ENCODE results near the gene PHAF1. TPM values are rescaled to one million over a fixed set of nuclear protein-coding genes. Genes with fewer than 3 reads are reported as not detected.

The PHAF1 gene
- total and polyA plus RNA-seq, 2 donors (not counting 1 experiment from before 2014, with no cell fraction given) = 18.3 to 21.5 TPM

DNA sequence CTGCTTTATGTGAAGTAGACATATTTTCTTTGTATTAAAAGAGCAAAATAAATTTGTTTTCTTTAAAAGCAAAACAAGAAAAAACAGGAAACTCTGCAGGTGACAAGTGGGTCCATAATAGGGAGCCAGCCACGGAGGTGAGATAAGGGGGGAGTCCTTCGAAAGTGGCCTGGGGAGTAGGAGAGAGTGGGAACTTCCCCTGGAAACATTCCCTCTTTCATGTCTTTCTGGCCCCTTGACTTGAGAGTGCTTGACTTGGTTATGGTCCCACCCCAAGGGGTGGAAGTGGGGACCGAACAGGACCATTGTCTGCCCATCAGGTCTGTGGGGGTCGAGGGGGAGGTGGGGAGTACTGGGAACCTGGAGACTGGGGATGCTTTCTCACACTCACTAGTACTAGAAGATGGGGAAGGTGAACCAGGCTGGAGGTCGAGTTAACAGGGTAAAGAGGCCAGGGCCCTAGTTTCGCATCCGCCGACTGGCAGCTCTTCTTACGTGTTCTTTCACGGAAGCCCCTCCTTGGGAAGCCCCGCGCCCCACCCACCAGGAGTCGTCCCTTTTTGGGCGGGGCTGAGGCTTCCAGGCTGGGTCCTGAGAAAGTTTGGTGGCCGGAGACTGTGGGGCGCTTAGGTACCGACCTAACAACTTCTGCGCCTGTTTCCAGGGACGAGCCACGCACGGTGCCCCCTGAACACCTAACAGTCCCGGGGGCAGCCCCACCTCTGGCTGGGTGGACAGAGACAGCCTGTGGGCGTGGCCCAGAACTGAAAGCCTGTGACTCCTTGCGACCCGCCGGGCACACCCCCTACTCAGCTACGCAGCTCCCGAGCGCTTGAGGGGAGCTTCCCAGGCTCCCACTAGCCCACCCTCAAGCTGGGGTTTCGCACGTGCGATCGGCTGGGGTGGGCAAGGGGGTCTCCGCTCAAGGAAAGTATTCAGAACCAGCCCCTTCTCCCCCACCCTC, 49.2 kb downstream of the PHAF1 start:
- H4K20me1 ChIP-seq (ENCODE audit: control insufficient read depth, extremely low read depth, insufficient read depth, low read length) = no peaks in the 10 kb centered on the region
- peak overlapping the region; percentile 74 for H3K9ac ChIP-seq (ENCODE audit: insufficient read depth, low read length)
- peaks cover 3% of the 10 kb centered on the region for H3K36me3 ChIP-seq (ENCODE audit: control insufficient read depth, insufficient read depth, low read length)
- no peak for TF ChIP-seq EZH2 (IDR thresholded peaks at IDR 0.05; ENCODE audit: low read length, missing control alignments)
- TF ChIP-seq, protein P1, sequence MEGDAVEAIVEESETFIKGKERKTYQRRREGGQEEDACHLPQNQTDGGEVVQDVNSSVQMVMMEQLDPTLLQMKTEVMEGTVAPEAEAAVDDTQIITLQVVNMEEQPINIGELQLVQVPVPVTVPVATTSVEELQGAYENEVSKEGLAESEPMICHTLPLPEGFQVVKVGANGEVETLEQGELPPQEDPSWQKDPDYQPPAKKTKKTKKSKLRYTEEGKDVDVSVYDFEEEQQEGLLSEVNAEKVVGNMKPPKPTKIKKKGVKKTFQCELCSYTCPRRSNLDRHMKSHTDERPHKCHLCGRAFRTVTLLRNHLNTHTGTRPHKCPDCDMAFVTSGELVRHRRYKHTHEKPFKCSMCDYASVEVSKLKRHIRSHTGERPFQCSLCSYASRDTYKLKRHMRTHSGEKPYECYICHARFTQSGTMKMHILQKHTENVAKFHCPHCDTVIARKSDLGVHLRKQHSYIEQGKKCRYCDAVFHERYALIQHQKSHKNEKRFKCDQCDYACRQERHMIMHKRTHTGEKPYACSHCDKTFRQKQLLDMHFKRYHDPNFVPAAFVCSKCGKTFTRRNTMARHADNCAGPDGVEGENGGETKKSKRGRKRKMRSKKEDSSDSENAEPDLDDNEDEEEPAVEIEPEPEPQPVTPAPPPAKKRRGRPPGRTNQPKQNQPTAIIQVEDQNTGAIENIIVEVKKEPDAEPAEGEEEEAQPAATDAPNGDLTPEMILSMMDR (conservative IDR thresholded peaks at IDR 0.05 in 1 of 2, IDR thresholded peaks at IDR 0.05 in 1 of 2; ENCODE audit: low read depth in 1 of 2, low read length in 2 of 2) = no peak
- H3K27ac ChIP-seq (ENCODE audit: insufficient read depth, low read length) = peak overlapping the region; percentile 32
- peaks cover 4% of the 10 kb centered on the region for H3K4me1 ChIP-seq (ENCODE audit: control insufficient read depth, extremely low read depth, insufficient read depth, low read length)
- peaks cover 2% of the 10 kb centered on the region for H3K27me3 ChIP-seq (ENCODE audit: control insufficient read depth, insufficient read depth, low read length)
- DNase-seq (ENCODE audit: low read depth in 2 of 2) = peak in 1 of 2 donors; percentile 30
- H3K4me2 ChIP-seq (ENCODE audit: extremely low read depth, insufficient read depth, low read length) = peak overlapping the region; percentile 97
- H2AFZ ChIP-seq (ENCODE audit: low read length) = peak overlapping the region; percentile 62
- no peaks in the 10 kb centered on the region for H3K9me3 ChIP-seq (ENCODE audit: control insufficient read depth, insufficient read depth, low read depth, low read length)
- peak overlapping the region; percentile 78 to 98 (median 94) for H3K4me3 ChIP-seq (replicated peaks in 1 of 4; ENCODE audit: control extremely low read depth in 1 of 4, insufficient read depth in 1 of 4, low read depth in 3 of 4, low read length in 4 of 4)
- no peaks in the 10 kb centered on the region for H3K79me2 ChIP-seq (ENCODE audit: control insufficient read depth, insufficient read depth, low read length)

DNA sequence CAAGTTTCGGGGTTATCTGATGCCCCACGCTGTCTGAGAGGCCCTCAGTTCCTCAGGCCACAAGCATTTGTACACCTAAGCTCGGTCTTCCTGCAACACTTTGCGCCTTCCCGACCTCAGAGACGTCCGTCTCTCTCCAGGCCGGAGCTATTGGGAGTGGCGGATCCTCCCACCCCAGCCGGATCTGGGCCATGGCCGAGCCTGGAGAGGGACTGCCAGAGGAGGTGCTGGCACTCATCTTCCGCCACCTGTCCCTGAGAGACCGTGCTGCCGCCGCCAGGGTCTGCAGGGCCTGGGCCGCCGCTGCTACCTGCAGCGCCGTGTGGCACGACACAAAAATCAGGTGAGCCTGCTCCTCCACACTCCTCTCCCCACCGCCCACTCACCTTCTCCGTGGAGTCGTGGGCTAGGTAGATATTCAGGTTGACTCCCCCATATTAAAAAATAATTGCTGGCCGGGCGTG, 51.9 kb downstream of the PHAF1 start:
- H2AFZ ChIP-seq (ENCODE audit: low read length) = no peak overlapping the region
- H3K9me3 ChIP-seq (ENCODE audit: control insufficient read depth, insufficient read depth, low read depth, low read length) = no peaks in the 10 kb centered on the region
- TF ChIP-seq EZH2 (IDR thresholded peaks at IDR 0.05; ENCODE audit: low read length, missing control alignments) = no peak
- TF ChIP-seq, protein P1 (conservative IDR thresholded peaks at IDR 0.05 in 1 of 2, IDR thresholded peaks at IDR 0.05 in 1 of 2; ENCODE audit: low read depth in 1 of 2, low read length in 2 of 2) = no peak
- H3K27me3 ChIP-seq (ENCODE audit: control insufficient read depth, insufficient read depth, low read length) = peaks cover 2% of the 10 kb centered on the region
- no peak overlapping the region for H3K27ac ChIP-seq (ENCODE audit: insufficient read depth, low read length)
- H3K4me1 ChIP-seq (ENCODE audit: control insufficient read depth, extremely low read depth, insufficient read depth, low read length) = peaks cover 8% of the 10 kb centered on the region
- H3K4me3 ChIP-seq (replicated peaks in 1 of 4; ENCODE audit: control extremely low read depth in 1 of 4, insufficient read depth in 1 of 4, low read depth in 3 of 4, low read length in 4 of 4) = peak overlapping the region in 2 of 4 experiments; percentile 26 to 97
- H4K20me1 ChIP-seq (ENCODE audit: control insufficient read depth, extremely low read depth, insufficient read depth, low read length) = no peaks in the 10 kb centered on the region
- H3K9ac ChIP-seq (ENCODE audit: insufficient read depth, low read length) = no peak overlapping the region
- peaks cover 3% of the 10 kb centered on the region for H3K36me3 ChIP-seq (ENCODE audit: control insufficient read depth, insufficient read depth, low read length)
- H3K4me2 ChIP-seq (ENCODE audit: extremely low read depth, insufficient read depth, low read length) = peak overlapping the region; percentile 25
- no peaks in the 10 kb centered on the region for H3K79me2 ChIP-seq (ENCODE audit: control insufficient read depth, insufficient read depth, low read length)
- DNase-seq (ENCODE audit: low read depth in 2 of 2) = no peak

DNA sequence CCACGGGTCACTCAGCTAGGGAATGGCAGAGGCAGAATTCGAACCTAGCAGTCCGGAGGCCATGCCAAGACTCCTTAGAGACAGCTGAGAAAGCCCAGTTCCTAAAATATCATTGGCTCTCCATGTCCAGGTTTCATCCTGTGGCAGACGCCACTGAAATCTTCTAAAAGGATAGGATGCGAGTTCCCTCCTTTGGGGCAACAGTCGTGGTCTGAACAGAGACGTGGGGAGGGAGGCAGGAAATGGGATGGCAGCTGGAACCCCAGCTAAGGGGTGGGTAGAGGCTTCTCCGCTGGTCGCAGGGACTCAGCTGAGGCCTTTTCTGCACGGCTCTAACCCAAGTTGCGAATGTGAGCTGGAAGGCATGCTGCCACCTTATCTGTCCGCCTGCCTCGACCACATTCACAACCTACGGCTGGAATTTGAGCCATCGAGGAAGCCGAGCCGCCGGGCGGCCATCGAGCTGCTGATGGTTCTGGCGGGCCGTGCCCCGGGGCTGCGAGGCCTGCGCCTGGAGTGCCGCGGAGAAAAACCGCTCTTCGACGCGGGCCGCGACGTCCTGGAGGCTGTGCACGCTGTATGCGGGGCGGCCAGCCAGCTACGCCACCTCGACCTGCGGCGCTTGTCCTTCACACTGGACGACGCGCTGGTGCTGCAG, 52.9 kb downstream of the PHAF1 start:
- no peak overlapping the region for H2AFZ ChIP-seq (ENCODE audit: low read length)
- H3K4me1 ChIP-seq (ENCODE audit: control insufficient read depth, extremely low read depth, insufficient read depth, low read length) = peaks cover 8% of the 10 kb centered on the region
- DNase-seq (ENCODE audit: low read depth in 2 of 2) = peak in 1 of 2 donors; percentile 27
- peaks cover 2% of the 10 kb centered on the region for H3K27me3 ChIP-seq (ENCODE audit: control insufficient read depth, insufficient read depth, low read length)
- no peaks in the 10 kb centered on the region for H3K9me3 ChIP-seq (ENCODE audit: control insufficient read depth, insufficient read depth, low read depth, low read length)
- H4K20me1 ChIP-seq (ENCODE audit: control insufficient read depth, extremely low read depth, insufficient read depth, low read length) = no peaks in the 10 kb centered on the region
- H3K27ac ChIP-seq (ENCODE audit: insufficient read depth, low read length) = no peak overlapping the region
- peak overlapping the region; percentile 93 for H3K4me2 ChIP-seq (ENCODE audit: extremely low read depth, insufficient read depth, low read length)
- peaks cover 3% of the 10 kb centered on the region for H3K36me3 ChIP-seq (ENCODE audit: control insufficient read depth, insufficient read depth, low read length)
- H3K79me2 ChIP-seq (ENCODE audit: control insufficient read depth, insufficient read depth, low read length) = no peaks in the 10 kb centered on the region
- H3K9ac ChIP-seq (ENCODE audit: insufficient read depth, low read length) = no peak overlapping the region
- TF ChIP-seq, protein P1 (conservative IDR thresholded peaks at IDR 0.05 in 1 of 2, IDR thresholded peaks at IDR 0.05 in 1 of 2; ENCODE audit: low read depth in 1 of 2, low read length in 2 of 2) = no peak
- TF ChIP-seq EZH2 (IDR thresholded peaks at IDR 0.05; ENCODE audit: low read length, missing control alignments) = peak; percentile 12
- H3K4me3 ChIP-seq (replicated peaks in 1 of 4; ENCODE audit: control extremely low read depth in 1 of 4, insufficient read depth in 1 of 4, low read depth in 3 of 4, low read length in 4 of 4) = no peak overlapping the region
